Stomach smooth muscle (tissue), 2 donors: ENCODE data around the gene PLEKHM1.
"Not testable (repeated sequence)": the region's sequence is repeated elsewhere in the genome, so short reads cannot be mapped to it uniquely, and the experiment has no call there.

Experiments
- H3K27ac ChIP-seq: one replicate; pipeline ENCODE4 v1.7.0; 2013; ENCODE audit warnings: mild to moderate bottlenecking, low read length, inconsistent platforms
- H3K27me3 ChIP-seq, 2 donors: one replicate each; pipeline ENCODE4 v1.7.0; 2013; ENCODE audit warnings: low read length in 2 of 2; ENCODE audit not compliant: insufficient read depth in 2 of 2, control insufficient read depth in 1 of 2
- H3K36me3 ChIP-seq, 2 donors: one replicate each; pipeline ENCODE4 v1.7.0; 2013; ENCODE audit warnings: low read length in 2 of 2; ENCODE audit not compliant: control insufficient read depth in 2 of 2, insufficient read depth in 2 of 2
- H3K4me1 ChIP-seq: one replicate; pipeline ENCODE4 v1.7.0; 2013; ENCODE audit warnings: low read length; ENCODE audit not compliant: control insufficient read depth, insufficient read depth
- H3K4me3 ChIP-seq, 2 donors: one replicate each; pipeline ENCODE4 v1.7.0; 2013; ENCODE audit warnings: low read length in 2 of 2
- H3K9ac ChIP-seq, 2 donors: one replicate each; pipeline ENCODE4 v1.7.0; 2013; ENCODE audit warnings: low read length in 2 of 2, mild to moderate bottlenecking in 1 of 2
- H3K9me3 ChIP-seq, 2 donors: one replicate each; pipeline ENCODE4 v1.7.0; 2013; ENCODE audit warnings: low read length in 2 of 2; ENCODE audit not compliant: control insufficient read depth in 2 of 2
- donor health status: healthy.
- donor health status: Pancreatic carcinoma.

PLEKHM1 gene

DNA sequence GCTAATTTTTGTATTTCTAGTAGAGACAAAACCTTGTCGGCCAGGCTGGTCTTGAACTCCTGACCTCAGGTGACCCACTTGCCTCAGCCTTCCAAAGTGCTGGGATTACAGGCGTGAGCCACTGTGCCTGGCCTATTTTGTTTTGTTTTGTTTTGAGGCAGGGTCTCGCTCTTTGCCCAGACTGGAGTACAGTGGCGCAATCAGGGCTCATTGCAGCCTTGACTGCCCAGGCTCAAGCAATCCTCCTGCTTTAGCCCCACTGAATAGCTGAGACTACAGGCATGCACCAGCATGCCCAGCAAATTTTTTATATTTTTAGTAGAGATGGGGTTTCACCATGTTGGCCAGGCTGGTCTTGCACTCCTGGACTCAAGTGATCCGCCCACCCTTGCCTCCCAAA lies 30.1 kb downstream of the PLEKHM1 start:
- H3K9ac ChIP-seq, H3K27ac ChIP-seq, H3K4me3 ChIP-seq, H3K36me3 ChIP-seq, H3K4me1 ChIP-seq, H3K27me3 ChIP-seq, H3K9me3 ChIP-seq: not testable (repeated sequence)

- not testable (repeated sequence) for H3K36me3 ChIP-seq, H3K4me1 ChIP-seq, H3K27ac ChIP-seq, H3K9ac ChIP-seq, H3K27me3 ChIP-seq, H3K9me3 ChIP-seq, H3K4me3 ChIP-seq
Measured at GRCh38 chr17:45454341-45454740, 36.2 kb downstream of the PLEKHM1 start.

DNA sequence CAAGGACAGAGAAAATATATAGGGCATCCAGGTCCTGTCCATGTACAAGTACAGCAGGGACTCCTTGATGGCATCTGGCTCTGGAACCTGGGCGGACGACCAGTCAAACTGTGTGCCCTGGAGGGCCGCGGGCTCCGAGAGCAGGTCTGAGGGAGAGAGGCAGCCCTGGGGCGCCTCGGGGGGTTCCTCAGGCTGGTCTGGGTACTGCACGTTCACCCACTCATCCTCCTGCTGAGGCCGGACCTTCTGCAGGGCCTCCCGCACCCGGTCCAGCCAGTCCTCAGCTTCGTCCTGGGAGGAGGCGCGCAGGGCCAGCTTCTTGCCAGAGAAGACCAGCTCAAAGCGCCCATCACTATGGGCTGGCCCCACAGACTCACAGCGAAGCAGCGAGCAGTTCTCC lies 36.8 kb downstream of the PLEKHM1 start:
- H3K36me3 ChIP-seq, H3K4me1 ChIP-seq, H3K4me3 ChIP-seq, H3K27me3 ChIP-seq, H3K9ac ChIP-seq, H3K9me3 ChIP-seq, H3K27ac ChIP-seq: not testable (repeated sequence)

GRCh38 chr17:45453225-45453534 lies 37.3 kb downstream of the PLEKHM1 start:
- not testable (repeated sequence) for H3K27me3 ChIP-seq, H3K4me3 ChIP-seq, H3K4me1 ChIP-seq, H3K9ac ChIP-seq, H3K27ac ChIP-seq, H3K9me3 ChIP-seq, H3K36me3 ChIP-seq

DNA sequence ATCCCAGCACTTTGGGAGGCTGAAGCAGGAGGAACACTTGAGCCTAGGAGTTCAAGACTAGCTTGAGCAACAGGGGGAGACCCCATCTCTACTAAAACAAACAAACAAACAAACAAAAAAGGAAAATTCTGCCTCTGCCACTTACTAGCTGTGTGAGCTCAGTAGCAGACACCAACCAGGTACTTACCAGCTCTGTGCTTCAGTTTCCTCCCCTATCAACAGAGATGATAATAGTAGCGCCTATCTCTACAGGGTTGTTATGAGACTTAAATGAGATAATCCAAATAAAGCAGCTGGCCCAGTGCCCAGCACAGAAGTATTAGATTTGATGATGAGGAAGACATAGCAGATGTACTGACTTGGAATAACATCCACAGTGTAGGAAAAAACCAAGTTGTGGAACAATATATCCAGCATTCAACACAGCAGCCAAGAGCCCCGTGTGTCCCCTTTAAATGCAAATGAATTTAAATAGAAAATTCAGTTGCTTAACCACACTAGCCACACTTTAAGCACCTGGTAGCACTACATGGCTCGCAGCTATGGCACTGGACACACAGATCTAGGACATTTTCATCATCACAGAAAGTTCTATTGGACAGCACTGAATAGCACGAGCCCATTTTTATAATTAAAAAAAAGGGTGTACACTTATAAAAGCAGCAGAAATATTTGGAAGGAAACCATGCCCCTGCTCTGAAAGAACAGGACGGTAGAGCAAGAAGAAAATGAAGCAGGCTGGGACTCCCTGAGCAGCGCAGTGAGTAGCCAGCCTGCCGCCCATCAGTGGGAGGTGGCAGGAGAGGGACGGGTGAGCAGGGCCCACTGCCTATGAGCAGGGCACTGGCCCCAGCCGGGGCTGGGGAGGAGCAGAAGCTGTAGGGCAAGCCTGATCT lies 37.9 kb downstream of the PLEKHM1 start:
- not testable (repeated sequence) for H3K4me1 ChIP-seq, H3K9me3 ChIP-seq, H3K9ac ChIP-seq, H3K27ac ChIP-seq, H3K36me3 ChIP-seq, H3K27me3 ChIP-seq, H3K4me3 ChIP-seq

GRCh38 chr17:45451660-45452059 lies 38.9 kb downstream of the PLEKHM1 start:
- not testable (repeated sequence) for H3K27me3 ChIP-seq, H3K4me1 ChIP-seq, H3K9ac ChIP-seq, H3K36me3 ChIP-seq, H3K4me3 ChIP-seq, H3K27ac ChIP-seq, H3K9me3 ChIP-seq

DNA sequence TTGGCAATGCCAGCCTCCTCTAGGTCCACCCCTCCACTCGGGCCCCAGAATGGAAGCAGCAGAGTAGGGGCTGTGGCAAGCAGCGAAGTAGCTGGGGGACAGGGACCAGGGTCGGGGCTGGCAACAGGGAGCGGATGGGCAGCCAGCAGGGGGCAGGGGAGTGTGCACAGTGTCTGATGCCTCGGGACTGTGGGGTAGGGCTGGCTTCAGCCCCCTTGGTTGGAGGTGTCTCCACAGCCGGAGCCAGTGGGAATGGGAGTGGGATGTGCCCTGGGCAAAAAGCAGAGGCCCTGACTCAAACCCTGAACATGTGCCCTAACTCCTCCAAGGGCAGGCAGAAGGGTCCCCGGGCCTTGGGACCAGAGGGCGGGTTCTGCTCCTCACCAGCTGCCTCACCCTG lies 39.4 kb downstream of the PLEKHM1 start:
- peaks cover 0 to 4% of the 10 kb centered on the region in 2 donors for H3K36me3 ChIP-seq

DNA sequence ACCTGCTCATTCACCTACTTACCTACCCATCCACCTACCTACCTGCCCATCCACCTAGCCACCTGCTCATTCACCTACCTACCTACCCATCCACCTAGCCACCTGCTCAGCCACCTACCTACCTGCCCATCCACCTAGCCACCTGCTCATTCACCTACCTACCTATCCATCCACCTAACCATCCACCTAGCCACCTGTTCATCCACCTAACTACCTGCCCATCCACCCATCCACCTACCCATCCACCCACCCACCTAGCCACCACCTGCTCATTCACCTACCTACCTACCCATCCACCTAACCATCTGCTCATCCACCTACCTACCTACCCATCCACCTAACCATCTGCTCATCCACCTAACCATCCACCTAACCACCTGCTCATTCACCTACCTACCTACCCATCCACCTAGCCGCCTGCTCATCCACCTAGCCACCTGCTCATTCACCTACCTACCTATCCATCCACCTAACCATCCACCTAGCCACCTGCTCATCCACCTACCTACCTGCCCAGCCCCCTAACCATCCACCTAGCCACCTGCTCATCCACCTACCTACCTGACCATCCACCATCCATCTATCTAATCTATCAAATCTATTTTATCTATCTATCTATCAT lies 40.7 kb downstream of the PLEKHM1 start:
- H3K9me3 ChIP-seq, H3K4me1 ChIP-seq, H3K36me3 ChIP-seq, H3K27ac ChIP-seq, H3K4me3 ChIP-seq, H3K27me3 ChIP-seq, H3K9ac ChIP-seq: not testable (repeated sequence)

More for the DNA sequence above, 39.4 kb downstream of the PLEKHM1 start:
- H3K4me3 ChIP-seq = no peak overlapping the region
- no peaks in the 10 kb centered on the region for H3K4me1 ChIP-seq
- no peak overlapping the region for H3K27ac ChIP-seq
- H3K9ac ChIP-seq = no peak overlapping the region
- H3K9me3 ChIP-seq = no peaks in the 10 kb centered on the region
- H3K27me3 ChIP-seq = no peaks in the 10 kb centered on the region

DNA sequence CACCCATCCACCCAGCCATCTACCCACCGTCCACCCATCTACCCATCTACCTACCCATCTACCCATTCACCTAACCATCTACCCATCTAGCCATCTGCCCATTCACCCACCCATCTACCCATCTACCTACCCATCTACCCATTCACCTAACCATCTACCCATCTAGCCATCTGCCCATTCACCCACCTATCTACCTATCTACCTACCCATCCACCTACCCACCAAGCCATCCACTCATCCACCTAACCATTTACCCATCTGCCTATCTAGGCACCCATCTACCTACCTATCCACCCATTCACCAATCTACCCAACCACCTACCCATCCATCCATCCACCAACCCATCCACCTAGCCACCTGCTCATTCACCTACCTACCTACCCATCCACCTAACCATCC lies 41.3 kb downstream of the PLEKHM1 start:
- not testable (repeated sequence) for H3K9me3 ChIP-seq, H3K4me1 ChIP-seq, H3K27ac ChIP-seq, H3K4me3 ChIP-seq, H3K36me3 ChIP-seq, H3K27me3 ChIP-seq, H3K9ac ChIP-seq

DNA sequence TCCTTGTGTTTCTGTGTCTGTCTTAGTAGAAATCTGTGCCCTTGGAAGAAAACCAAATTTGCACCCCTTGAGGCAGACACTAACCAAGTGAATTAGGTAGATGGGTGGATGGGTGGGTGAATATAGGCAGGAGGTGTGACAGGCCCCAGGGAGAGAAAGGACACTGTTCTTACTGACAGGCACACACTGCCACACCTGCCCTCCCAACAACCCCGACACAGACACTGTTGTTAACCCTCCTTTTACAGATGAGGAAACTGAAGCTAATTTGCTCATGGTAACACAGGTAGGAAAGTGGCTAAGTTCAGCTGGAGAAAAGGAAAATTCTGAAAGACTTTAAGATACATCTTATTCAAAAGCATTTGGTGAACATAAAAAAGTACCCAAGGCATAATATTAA lies 42.0 kb downstream of the PLEKHM1 start:
- H3K27ac ChIP-seq, H3K36me3 ChIP-seq, H3K9ac ChIP-seq: not testable (repeated sequence)

GRCh38 chr17:45448066-45448465 lies 42.5 kb downstream of the PLEKHM1 start:
- H3K4me1 ChIP-seq, H3K36me3 ChIP-seq, H3K27me3 ChIP-seq, H3K9ac ChIP-seq, H3K27ac ChIP-seq, H3K9me3 ChIP-seq, H3K4me3 ChIP-seq: not testable (repeated sequence)

More for the DNA sequence above, 42.0 kb downstream of the PLEKHM1 start:
- not testable (repeated sequence) for H3K4me1 ChIP-seq, H3K4me3 ChIP-seq, H3K27me3 ChIP-seq, H3K9me3 ChIP-seq
